Amygdala (tissue), 56 donors: ENCODE measurements around the gene ZNF714.
A peak's percentile ranks its signal among the peaks of the same experiment; 100 is the strongest.
"Not testable (repeated sequence)": the region's sequence is repeated elsewhere in the genome, so short reads cannot be mapped to it uniquely, and the experiment has no call there.

Experiments used
- DNase-seq, 56 donors: peaks; one replicate each; lab custom pipeline; 2025; lab: John Stamatoyannopoulos, UW

Gene ZNF714

GRCh38 chr19:21128901-21129698, 47.1 kb downstream of the ZNF714 start:
- no peak for DNase-seq

GRCh38 chr19:21130097-21130775, 48.2 kb downstream of the ZNF714 start:
- DNase-seq, result no peak

- no peak for DNase-seq
Measured at GRCh38 chr19:21133633-21134032, 51.6 kb downstream of the ZNF714 start.

- DNase-seq, result no peak
Measured at GRCh38 chr19:21134934-21135366, 52.9 kb downstream of the ZNF714 start.

GRCh38 chr19:21135433-21135832, 53.4 kb downstream of the ZNF714 start:
- no peak for DNase-seq

GRCh38 chr19:21138130-21138529, 56.1 kb downstream of the ZNF714 start:
- no peak for DNase-seq

GRCh38 chr19:21141006-21141405, 59.0 kb downstream of the ZNF714 start:
- DNase-seq, result not testable (repeated sequence)

GRCh38 chr19:21141787-21142464, 59.9 kb downstream of the ZNF714 start, which contains the start of gene ZNF431:
ZNF431 (plus strand) TSS chr19:21142040; CDS start chr19:21142184, 144 bp downstream.
- DNase-seq, result peak; percentile 63 to 96 (median 89)

GRCh38 chr19:21143428-21143827, 61.4 kb downstream of the ZNF714 start:
- DNase-seq, result no peak

GRCh38 chr19:21143854-21144253, 61.9 kb downstream of the ZNF714 start:
- DNase-seq, result no peak

- no peak for DNase-seq
Measured at GRCh38 chr19:21147540-21147939, 65.5 kb downstream of the ZNF714 start.

GRCh38 chr19:21148681-21149080, 66.7 kb downstream of the ZNF714 start:
- DNase-seq, result no peak

- DNase-seq, result no peak
Measured at GRCh38 chr19:21149877-21150276, 67.9 kb downstream of the ZNF714 start.

GRCh38 chr19:21151460-21151859, 69.5 kb downstream of the ZNF714 start:
- no peak for DNase-seq

- DNase-seq, result no peak
Measured at GRCh38 chr19:21158523-21159135, 76.6 kb downstream of the ZNF714 start.

- DNase-seq, result no peak
Measured at GRCh38 chr19:21164541-21164940, 82.5 kb downstream of the ZNF714 start.

- DNase-seq, result no peak
Measured at GRCh38 chr19:21166436-21166835, 84.4 kb downstream of the ZNF714 start.
